ENCODE measurements around the gene NFAT5.

The NFAT5 gene

GRCh38 chr16:69593751-69594255 is 28.0 kb downstream of the NFAT5 start:
- no peak for DNase-seq (ENCODE audit: low read depth, low spot score)

DNA sequence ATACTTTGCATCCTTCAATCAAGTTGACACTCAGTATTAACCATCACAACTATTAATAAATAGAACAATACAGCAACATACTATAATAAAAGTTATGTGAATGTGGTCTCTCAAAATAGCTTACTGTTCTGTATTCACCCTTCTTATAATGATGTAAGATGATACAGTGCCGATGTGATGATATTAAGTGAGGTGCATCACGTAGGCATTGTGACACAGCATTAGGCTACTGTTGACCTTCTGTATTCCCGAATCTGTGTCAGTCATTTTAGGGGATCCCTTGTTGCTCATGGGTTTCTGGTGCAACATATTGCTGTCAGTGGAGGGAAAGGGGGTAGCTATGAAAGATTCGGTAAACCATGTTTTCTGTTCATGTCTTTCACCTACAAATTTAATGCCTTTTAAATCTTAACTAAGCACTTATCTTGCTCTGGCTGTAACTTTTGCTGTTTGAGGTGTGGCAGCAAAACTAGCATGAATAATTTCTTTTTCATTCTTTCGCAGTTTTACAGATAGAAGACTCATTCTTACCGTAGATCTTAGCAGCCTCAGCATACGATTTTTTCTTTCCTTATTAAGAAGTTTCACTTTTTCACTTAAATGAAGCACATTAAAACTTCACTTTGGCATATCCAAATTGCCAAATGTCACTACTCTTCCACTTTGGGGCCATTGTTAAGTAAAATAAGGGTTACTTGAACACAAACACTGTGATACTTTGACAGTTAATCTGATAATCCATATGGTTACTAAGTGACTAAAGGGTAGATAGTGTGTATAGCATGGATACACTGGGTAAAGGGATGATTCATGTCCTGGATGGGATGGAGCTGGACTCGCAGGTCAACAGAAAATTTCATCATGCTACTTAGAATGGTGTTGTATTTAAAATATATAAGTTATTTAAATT is 29.6 kb downstream of the NFAT5 start:
- no peak for DNase-seq (ENCODE audit: low read depth, low spot score)

DNA sequence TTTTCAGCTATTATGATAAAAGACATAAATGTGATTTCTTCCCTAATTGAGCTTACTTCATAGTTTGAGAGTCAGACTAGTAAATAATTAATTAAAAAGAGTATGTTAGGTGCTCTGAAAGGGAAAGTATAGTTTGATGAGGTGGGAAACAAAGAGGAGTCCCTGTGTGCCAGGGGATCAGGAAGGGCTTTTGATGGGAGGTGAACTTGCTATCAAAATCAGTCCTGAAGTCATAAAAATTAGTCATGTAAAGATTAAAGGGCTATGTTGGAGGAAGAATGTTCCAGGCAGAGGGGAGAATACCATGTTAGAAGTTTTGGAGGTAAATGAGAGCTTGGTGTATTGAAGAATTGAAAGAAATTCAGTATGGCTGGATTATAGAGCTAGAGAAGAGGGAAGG is 31.0 kb downstream of the NFAT5 start:
- no peak for DNase-seq (ENCODE audit: low read depth, low spot score)

DNA sequence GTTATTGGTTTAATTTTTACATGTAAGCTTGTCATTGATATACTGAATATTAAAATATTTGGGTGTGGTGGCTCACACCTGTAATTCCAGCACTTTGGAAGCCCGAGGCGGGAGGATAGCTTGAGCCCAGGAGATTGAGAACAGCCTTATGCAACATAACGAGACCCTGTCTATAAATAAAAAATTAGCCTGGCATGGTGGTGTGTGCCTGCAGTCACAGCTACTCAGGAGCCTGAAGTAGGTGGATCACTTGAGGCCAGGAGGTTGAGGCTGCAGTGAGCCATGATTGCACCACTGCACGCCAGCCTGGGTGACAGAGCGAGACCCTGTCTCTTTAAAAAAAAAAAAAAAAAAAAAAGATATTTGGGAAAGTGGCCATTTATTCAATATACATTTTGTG is 32.3 kb downstream of the NFAT5 start:
- no peak for DNase-seq (ENCODE audit: low read depth, low spot score)

- DNase-seq (ENCODE audit: low read depth, low spot score), result no peak
Measured at GRCh38 chr16:69599731-69600130, 34.0 kb downstream of the NFAT5 start.

GRCh38 chr16:69600202-69600601 is 34.4 kb downstream of the NFAT5 start:
- DNase-seq (ENCODE audit: low read depth, low spot score), result no peak

DNA sequence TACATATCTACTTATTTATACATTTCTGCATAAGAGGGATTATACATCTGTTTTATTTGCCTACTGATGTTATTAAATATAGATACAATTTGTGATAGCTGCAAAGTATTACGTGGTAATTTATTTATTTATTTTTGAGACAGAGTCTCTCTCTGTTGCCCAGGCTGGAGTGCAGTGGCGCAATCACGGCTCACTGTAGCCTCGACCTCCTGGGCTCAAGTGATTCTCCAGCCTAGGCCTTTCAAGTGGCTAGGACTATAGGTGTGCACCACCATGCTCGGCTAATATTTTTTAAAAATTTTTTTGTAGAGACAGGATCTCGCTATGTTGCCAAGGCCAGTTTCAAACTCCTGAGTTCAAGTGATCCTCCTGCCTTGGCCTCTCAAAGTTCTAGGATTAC is 35.5 kb downstream of the NFAT5 start:
- no peak for DNase-seq (ENCODE audit: low read depth, low spot score)

GRCh38 chr16:69606985-69607384 is 41.2 kb downstream of the NFAT5 start:
- no peak for DNase-seq (ENCODE audit: low read depth, low spot score)

- no peak for DNase-seq (ENCODE audit: low read depth, low spot score)
Measured at GRCh38 chr16:69607674-69608073, 41.9 kb downstream of the NFAT5 start.

GRCh38 chr16:69610356-69610755 is 44.6 kb downstream of the NFAT5 start:
- DNase-seq (ENCODE audit: low read depth, low spot score), result peak; percentile 17

- DNase-seq (ENCODE audit: low read depth, low spot score), result no peak
Measured at GRCh38 chr16:69611103-69611640, 45.4 kb downstream of the NFAT5 start.

GRCh38 chr16:69613378-69614154 is 47.8 kb downstream of the NFAT5 start:
- DNase-seq (ENCODE audit: low read depth, low spot score), result no peak

- no peak for DNase-seq (ENCODE audit: low read depth, low spot score)
Measured at GRCh38 chr16:69615528-69615927, 49.8 kb downstream of the NFAT5 start.

GRCh38 chr16:69616082-69616481 is 50.3 kb downstream of the NFAT5 start:
- DNase-seq (ENCODE audit: low read depth, low spot score), result no peak

- DNase-seq (ENCODE audit: low read depth, low spot score), result no peak
Measured at GRCh38 chr16:69618307-69618706, 52.5 kb downstream of the NFAT5 start.

- no peak for DNase-seq (ENCODE audit: low read depth, low spot score)
Measured at GRCh38 chr16:69618721-69619120, 53.0 kb downstream of the NFAT5 start.

- DNase-seq (ENCODE audit: low read depth, low spot score), result no peak
Measured at GRCh38 chr16:69619514-69619913, 53.7 kb downstream of the NFAT5 start.

- no peak for DNase-seq (ENCODE audit: low read depth, low spot score)
Measured at GRCh38 chr16:69620573-69620972, 54.8 kb downstream of the NFAT5 start.

- no peak for DNase-seq (ENCODE audit: low read depth, low spot score)
Measured at GRCh38 chr16:69621225-69621624, 55.5 kb downstream of the NFAT5 start.

GRCh38 chr16:69626256-69626655 is 60.5 kb downstream of the NFAT5 start:
- no peak for DNase-seq (ENCODE audit: low read depth, low spot score)

GRCh38 chr16:69632828-69633227 is 67.1 kb downstream of the NFAT5 start:
- DNase-seq (ENCODE audit: low read depth, low spot score), result no peak

- DNase-seq (ENCODE audit: low read depth, low spot score), result no peak
Measured at GRCh38 chr16:69633375-69633774, 67.6 kb downstream of the NFAT5 start.

Measured in iPS DF 19.7 (cell line).